DMS153 (cell line): ENCODE results near the gene PGBD5.
A peak's percentile ranks its signal among the peaks of the same experiment; 100 is the strongest.
"Not testable (repeated sequence)": the region's sequence is repeated elsewhere in the genome, so short reads cannot be mapped to it uniquely, and the experiment has no call there.

Experiments
- DNase-seq: peaks from one replicate; lab custom pipeline; 2025; lab: John Stamatoyannopoulos, UW

Gene PGBD5

GRCh38 chr1:230425252-230426091, 660 bp downstream of the PGBD5 start:
- no peak for DNase-seq

DNA sequence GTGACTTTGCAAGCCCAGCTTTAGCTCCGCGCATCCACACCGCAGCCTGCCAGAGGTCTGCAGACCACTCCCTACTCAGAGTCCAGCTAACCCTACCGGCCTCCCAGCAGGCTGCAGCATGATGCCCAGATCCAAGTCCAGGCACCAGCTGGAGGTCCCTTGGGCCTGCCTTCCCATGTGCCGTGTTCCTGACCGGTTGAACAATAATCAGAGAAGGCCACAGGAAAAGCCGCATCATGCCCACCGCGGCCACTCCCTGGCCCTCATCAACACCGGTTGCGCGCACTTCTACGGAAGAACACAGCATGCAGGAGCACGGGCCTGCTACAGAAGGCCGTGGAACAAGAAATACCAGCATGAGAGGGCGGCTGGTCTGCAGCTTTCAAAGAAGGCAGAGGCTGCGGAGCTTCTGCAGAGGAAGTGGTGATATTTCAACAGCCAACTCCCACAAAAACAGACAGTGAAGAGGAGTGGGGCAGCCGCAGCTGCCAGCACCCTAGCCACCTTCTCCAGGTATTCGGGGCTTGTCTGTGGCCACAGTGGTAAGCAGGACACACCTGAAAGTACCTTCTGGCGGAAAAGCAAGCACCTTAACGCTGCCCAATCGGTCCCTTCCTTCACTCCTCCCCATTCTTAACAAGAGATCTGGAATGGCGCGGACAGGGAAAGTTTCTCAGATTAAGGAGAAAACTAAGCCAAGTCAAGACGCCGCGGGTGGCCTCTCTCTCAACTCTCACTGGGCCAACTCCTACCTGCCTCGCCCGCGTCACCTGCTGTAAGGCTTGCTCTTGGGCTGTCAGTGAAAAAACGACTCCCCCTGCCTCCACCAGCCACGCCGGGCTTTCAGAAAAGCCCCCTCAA, 1.5 kb downstream of the PGBD5 start:
- DNase-seq: peak; percentile 15

DNA sequence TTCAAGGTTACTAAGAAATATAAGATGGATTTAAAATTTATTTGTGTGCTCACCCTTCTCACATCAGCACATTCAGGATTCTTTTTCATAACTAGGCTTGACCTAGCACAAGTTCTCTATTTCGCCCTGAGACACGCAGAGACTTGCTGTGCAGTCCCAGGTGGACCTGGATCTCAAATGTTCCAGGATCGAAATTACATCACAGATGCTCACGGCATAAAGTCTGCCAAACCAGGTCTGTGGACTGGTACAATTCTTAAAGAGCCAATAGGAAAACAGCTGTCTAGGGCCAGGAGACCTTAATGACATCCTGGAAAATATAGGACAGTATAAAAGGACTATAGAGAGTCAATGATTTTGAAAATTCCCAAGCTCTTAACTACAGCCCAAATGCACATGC, 2.2 kb downstream of the PGBD5 start:
- DNase-seq: no peak

GRCh38 chr1:230423261-230423660, 2.9 kb downstream of the PGBD5 start:
- DNase-seq: no peak

- DNase-seq: peak; percentile 32
These were observed 3.7 kb downstream of the PGBD5 start for GRCh38 chr1:230422221-230422981.

GRCh38 chr1:230421481-230421880, 4.7 kb downstream of the PGBD5 start:
- no peak for DNase-seq

GRCh38 chr1:230420372-230420771, 5.8 kb downstream of the PGBD5 start:
- not testable (repeated sequence) for DNase-seq

- no peak for DNase-seq
These were observed 9.7 kb downstream of the PGBD5 start for GRCh38 chr1:230416430-230416829.

GRCh38 chr1:230415405-230416132, 10.6 kb downstream of the PGBD5 start:
- no peak for DNase-seq

DNA sequence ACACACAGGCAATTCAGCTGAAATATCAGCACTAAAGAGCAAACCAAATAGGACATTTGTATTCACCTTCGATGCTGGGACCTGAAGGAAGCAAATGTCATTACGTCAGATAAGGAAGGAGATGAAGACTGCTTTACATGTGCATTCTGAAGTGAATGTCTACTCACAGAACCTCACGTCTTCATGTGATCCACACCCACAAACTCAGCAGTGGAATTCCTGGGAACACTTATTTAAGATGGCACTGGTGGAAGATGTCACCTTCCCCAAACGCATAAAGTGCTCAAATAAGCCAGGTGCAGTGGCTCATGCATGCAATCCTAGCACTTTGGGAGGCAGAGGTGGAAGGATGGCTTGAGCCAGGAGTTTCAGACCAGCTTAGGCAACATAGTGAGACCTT, 11.4 kb downstream of the PGBD5 start:
- no peak for DNase-seq

DNA sequence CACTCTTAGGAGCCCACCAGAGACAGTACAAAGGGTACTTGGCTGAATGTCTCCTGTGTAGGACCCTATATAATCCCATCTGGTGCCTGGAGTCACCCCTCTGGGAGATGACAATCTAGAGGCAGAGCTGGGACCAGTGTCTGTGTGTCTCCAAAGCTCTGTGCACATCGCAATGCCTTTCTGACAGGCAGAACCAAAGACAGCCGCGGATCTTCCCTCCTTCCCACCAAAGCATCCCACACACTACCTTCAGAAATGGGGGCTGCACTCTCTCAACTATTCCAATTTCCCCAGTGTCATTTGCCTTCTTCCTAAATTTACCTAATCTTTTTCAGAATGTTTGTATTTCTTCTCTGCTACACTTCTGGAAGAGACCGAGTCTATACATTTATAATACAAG, 12.0 kb downstream of the PGBD5 start:
- no peak for DNase-seq

GRCh38 chr1:230413061-230413460, 13.1 kb downstream of the PGBD5 start:
- no peak for DNase-seq

DNA sequence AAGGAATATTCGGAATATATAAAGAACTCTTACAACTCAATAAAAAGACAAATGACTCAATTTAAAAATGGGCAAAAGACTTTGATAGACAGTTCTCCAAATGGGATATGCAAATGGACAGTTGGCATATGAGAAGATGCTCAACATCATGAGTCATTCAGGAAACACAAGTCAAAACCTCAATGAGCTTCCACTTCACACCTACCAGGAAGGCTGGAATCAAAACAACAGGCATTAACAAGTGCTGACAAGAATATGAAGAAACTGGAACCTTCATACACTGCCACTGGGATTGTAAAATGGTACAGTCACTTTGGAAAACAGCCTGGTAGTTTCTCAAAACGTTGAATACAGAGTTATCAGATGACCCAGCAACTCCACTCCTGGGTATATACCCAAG, 17.2 kb downstream of the PGBD5 start:
- DNase-seq: no peak

GRCh38 chr1:230407351-230407750, 18.8 kb downstream of the PGBD5 start:
- no peak for DNase-seq

DNA sequence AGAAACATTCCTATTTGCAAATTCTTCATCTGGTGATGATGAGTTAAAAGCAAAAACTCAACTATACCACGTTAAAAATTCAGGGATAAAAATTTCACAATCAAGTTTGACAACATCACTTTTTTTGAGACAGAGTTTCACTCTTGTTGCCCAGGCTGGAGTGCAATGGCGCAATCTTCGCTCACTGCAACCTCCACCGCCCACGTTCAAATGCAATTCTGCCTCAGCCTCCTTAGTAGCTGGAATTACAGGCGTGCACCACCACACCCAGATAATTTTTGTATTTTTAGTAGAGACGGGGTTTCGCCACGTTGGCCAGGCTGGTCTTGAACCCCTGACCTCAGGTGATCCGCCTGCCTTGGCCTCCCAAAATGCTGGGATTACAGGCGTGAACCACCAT, 19.4 kb downstream of the PGBD5 start:
- DNase-seq: not testable (repeated sequence)

- no peak for DNase-seq
These were observed 22.7 kb downstream of the PGBD5 start for GRCh38 chr1:230403442-230403841.

- DNase-seq: no peak
These were observed 24.3 kb downstream of the PGBD5 start for GRCh38 chr1:230401763-230402294.

- no peak for DNase-seq
These were observed 25.0 kb downstream of the PGBD5 start for GRCh38 chr1:230401101-230401500.

DNA sequence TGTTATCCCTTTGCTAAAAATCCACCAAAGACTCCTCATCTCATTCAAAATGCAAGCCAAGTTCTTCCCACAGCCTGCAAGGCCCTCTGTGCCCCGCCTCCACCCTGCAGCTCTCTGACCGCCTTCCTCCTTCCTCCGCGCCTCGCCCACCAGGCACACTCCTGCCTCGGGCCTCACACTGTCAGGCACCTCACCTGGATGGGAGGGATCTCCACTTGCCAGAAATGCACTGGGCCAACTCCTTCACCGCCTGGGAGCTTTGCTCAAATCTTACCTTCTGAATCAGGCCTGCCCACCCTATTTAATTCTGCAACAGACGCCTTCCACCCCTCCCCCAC, 26.2 kb downstream of the PGBD5 start:
- DNase-seq: no peak

DNA sequence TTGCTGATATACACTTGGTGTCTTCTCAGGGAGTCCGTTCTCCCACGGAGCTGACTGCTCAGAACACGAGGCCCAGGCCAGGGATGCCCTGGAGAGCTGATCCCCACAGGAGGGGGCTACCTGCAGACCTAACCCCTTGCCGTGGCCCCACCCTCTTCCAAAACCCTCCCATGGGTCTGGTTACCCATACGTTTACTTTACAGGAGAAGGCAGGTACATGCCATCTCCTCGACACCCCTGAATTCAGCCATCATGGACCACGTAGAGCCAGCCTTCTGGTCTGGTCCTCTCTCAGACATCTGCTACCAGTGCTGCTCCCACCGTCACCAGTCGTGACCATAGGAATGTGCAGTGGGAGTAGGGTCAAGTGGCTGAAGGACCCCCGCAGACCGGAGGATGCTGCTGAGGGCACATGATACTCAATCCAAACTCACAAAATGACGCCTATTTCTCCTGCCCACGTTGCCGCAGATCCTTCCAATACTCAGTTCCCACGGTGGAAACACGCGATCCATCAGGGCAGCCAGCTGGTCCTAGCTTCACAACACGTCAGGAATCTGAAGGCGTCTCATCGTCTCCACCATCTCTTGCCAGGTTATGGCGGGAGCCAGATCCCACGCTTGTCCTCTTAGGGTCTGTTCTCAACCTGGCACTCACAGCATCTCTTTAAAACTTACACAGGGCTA, 26.7 kb downstream of the PGBD5 start:
- DNase-seq: no peak

- no peak for DNase-seq
These were observed 27.3 kb downstream of the PGBD5 start for GRCh38 chr1:230398856-230399255.
